CD4-positive, alpha-beta T cell treated with Interleukin-10 for 1 hour (primary cell): Measurements from ENCODE around the gene CUX1.
A peak's percentile ranks its signal among the peaks of the same experiment; 100 is the strongest.
"Not testable (repeated sequence)": the region's sequence is repeated elsewhere in the genome, so short reads cannot be mapped to it uniquely, and the experiment has no call there.

ENCODE experiments used
- DNase-seq: peaks from one replicate; pipeline ENCODE4 v3.0.0-alpha.2; 2020

Gene CUX1

DNA sequence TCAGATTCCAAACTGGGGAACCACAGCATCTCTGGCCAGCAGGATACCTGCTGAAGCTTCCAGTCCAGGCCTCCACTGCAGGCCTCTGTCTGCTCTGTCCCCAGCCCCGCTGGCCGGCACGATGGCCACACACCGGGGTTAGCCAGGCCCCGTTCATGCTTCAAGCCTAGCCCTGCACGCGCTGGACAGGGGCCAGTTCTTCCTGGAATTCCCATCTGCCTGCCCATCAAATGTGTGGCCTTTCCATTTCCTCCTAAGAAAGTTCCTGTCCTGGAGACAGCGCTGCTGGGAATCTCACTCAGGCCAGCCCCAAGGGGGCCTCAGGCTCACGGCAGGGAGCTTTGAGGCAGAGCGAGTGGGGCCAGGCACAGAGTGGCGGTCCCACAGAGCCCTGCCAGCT, 487.2 kb downstream of the CUX1 start:
- no peak for DNase-seq

DNA sequence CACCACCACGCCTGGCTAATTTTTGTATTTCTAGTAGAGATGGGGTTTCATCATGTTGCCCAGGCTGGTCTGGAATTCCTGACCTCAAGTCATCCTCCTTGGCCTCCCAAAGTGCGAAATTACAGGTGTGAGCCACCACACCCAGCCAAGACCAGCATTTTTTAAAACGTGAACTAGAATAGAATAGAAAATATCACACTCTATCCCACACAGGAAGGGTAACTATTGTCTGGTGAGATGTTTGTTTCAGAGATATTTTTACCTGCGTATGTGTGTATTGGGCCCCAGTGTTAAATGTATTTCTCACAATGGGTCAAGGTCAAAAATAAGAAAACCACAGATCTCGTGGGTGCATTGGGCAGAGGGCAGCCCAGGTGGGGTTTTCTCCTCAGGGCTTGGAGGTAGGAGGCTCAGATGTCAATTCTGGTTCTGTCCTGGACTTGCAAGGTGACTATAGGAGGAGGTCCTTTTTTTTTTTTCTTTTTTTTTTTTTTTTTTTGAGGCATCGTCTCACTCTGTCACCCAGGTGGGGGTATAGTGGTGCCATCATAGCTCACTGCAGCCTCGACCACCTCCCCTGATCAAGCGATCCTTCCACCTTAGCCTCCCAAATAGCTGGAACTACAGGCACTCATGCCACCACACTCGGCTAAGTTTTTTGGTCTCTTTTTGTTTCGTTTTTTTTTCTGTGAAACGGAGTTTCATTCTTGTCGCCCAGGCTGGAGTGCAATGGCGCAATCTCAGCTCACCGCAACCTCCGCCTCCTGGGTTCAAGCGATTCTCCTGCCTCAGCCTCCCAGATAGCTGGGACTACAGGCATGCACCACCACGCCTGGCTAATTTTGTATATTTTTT, 488.2 kb downstream of the CUX1 start:
- no peak for DNase-seq

DNA sequence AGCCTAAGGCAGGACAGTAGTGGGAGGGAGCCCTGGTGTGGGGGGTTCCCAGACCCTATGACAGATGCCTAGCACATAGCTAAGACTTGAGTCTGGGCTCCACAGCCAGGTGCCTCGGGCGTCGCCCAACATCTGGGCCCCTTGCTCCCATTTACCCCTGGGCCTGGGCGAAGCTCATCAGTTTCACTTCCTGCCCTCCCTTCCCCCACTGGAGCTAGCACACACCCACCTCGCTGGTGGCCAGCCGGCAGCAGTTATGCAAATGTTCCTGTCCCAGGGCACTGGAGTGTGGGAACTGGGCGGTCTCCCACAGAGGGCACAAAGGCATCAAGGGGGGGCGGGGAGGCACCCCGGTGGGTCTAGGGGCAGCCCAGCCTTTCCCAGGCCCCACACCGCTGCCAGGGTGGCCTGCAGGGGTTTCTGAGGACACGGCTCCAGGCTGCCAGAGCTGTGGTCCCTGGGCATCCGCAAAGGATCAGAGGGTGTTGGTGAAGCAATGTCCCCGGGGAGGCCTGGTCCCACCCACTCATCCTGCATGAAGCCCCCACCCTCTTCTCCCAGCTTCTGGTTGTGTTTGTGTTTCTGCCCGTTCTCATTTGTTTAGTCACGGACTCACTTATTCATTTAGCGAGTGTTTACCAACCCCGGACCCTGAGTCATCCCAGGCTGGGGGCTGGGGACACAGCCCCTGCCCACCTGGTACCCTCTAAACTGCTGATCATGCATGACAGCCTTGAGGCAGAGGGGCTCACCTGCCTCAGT, 489.7 kb downstream of the CUX1 start:
- DNase-seq: peak; percentile 40

DNA sequence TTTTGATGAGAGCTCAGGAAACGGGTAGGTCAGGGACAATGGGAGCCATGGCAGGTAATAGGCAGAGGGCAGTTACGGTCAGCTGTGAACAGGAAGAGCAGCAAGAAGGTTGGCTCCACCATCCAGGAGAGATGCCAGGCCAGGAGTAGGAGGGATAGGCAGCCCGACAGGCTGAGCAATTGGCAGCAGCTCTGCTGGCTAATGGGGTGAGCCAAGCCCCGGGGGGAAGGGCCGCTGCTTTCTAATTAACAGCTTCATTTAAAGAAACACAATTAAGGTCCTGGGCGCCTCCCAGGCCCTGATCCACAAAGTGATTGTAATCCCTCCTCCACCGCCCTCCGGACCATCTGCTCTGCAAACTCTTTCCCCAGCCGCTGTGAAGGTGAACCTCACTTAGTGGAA, 493.0 kb downstream of the CUX1 start:
- no peak for DNase-seq

DNA sequence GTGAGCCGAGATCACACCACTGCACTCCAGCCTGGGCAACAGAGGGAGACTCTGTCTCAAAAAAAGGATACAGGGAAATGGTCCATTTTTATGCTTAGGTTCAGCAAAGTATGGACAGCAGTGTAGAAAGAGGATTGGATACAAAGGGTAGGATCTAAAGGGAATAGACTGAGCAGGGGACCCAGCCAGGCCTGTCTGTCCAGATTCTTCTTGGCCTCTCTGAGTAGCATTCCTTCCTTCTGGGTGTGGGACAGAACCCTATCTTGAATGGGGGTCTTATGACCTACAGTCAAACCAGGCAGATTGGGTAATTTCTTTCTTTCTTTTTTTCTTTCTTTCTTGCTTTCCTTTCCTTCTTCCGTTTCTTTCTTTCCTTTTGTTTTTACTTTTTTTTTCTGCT, 494.9 kb downstream of the CUX1 start:
- DNase-seq: no peak

DNA sequence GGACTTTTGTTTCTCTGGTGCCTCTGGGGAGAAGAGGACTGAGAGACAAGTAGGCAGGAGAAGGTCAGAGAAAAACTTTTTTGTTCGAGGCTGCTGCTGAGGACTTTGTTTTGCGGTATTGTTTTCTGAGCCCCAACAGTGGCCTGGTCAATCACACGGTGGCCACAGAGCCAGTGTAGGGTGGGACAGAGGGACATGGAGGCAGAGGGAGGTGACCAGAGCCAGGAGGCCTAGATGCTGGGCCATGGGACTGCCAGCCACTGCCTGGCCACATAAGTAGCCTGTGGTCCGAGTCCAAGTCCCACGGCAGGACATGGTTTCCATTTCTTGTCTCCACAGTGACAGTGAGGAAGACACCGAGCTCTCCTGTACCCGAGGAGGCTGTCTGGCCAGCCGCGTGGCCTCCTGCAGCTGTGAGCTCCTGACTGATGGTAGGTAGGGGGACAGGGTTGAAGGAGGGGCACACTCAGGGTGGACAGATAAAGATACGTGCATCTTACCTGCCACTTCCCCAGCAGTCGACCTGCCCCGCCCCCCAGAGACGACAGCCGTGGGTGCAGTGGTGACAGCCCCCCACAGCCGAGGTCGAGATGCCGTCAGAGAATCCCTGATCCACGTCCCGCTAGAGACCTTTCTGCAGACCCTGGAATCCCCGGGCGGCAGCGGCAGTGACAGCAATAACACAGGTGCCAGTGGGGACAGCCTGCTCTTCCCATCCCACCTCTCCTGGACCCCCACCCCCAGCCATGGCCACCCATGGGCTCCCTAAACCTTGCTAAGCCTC, 496.8 kb downstream of the CUX1 start:
- DNase-seq: no peak

DNA sequence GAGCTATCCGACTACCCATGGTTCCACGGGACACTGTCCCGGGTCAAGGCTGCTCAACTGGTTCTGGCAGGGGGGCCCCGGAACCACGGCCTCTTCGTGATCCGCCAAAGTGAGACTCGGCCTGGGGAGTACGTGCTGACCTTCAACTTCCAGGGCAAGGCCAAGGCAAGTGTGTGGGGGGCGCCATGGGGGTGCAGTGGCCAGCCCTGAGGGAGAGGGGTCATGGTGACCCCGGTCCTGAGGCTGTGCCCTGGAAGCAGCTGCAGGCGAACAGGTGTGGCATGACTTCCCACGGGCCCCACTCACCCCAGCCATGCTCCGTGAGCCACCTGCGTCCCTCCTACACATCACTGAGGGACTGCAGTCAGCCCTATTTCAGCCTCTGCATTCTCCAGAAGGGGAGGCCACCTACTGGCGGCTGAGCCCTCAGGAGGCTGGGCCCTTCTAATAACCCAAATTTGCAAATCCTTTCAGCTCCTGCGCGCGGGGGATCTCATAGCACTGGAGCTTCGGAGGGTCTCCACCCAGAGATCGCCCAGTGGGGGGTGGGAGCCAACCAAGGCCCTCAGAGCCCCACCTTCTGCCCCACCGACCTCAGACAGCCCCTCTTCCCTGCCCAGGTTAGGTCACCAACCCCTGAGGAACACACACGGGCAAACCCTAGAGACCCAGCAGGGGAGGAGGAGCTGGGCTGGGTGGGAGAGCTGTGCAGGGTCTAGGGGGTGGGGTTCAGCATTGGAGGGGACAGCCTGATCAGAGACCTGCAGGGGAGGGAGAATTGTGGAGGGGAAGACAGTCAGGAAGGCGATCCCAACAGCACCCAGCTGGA, 500.0 kb downstream of the CUX1 start:
- DNase-seq: no peak

DNA sequence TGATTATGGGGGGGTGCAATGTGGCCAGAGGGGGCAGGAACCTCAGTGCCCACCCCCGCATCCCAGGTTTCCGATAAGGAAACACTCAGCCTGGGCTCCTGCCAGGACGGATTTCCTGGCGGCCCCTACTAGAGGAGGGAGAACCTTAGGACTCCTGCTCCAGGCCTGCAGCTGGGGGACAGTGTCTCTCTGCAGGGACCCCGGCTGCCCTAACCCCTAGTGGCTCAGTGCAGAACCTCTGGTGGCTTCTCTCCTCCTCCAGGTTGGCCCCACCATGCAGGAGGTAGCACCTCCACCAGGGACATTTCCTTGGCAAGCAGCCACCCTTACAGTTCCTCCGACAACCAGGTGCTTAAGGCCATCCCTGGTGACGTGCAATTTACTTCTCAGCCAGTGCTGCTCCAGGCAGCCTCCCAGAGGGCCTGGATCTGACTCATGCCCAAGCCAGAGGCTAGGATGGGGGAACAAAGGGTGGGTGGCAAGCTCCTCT, 501.1 kb downstream of the CUX1 start:
- DNase-seq: no peak

DNA sequence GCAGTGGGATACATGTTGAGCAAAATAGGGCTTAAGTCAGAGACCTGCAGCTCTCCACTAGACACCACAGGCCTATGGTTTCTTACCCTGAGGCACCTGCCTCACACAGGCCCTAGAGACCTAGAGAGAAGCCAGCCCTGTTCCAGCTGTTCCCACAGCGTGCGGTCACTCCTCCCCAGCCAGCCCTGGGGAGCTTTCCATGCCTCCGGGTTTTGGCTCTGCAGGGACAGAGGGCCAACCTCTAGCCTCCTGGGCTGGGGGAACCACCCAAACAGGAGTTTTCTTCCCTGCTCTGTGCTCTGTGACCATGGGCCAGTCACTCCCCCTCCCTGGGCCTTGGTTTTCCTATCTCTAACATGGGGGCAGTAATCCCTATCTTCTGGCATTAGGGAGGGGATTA, 502.2 kb downstream of the CUX1 start:
- DNase-seq: no peak

DNA sequence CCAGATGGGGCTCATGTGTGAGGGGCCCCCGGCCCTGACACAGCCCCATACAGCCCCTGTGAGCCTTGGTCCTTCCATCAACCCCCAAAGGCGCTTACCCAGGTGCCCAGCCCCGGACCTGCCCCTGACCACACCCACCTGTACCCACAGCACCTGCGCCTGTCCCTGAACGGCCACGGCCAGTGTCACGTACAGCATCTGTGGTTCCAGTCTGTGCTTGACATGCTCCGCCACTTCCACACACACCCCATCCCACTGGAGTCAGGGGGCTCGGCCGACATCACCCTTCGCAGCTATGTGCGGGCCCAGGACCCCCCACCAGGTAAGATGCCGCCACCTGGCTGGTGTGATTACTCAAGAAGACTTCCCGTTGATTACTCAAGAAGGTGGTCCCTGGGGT, 502.8 kb downstream of the CUX1 start:
- no peak for DNase-seq

DNA sequence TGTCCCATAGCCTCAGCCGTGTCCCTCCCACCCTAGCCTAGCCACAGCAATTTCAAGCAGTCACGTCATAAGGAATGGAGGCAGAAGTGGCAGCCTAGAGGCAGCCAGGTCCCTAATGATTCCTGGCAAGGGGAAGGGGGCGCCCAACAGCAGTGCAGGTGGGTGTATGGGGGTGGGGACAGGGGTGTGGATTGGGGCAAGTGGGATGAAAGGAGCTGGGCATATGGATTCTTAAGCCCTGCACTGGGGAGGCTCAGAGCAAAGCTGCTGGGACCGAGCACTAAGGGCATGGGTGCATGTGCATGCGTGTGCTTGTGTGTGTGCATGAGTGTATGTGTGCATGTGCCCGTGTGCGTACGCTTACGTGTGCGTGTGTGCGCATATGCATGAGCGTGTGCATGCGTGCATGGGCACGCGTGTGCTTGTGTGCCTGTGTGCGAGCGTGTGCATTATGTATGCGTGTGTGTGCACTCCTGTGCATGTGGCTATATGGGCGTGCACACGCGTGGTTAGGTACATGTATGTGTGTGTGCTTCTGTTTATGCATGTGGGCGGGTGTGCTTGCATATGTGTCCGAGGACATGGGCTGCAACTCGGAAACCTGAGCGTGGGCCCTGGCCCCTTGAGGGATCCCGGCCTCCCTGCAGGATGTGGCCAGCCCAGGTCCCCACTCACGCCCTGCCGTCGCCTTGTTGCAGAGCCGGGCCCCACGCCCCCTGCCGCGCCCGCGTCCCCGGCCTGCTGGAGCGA, 503.4 kb downstream of the CUX1 start:
- DNase-seq: no peak

DNA sequence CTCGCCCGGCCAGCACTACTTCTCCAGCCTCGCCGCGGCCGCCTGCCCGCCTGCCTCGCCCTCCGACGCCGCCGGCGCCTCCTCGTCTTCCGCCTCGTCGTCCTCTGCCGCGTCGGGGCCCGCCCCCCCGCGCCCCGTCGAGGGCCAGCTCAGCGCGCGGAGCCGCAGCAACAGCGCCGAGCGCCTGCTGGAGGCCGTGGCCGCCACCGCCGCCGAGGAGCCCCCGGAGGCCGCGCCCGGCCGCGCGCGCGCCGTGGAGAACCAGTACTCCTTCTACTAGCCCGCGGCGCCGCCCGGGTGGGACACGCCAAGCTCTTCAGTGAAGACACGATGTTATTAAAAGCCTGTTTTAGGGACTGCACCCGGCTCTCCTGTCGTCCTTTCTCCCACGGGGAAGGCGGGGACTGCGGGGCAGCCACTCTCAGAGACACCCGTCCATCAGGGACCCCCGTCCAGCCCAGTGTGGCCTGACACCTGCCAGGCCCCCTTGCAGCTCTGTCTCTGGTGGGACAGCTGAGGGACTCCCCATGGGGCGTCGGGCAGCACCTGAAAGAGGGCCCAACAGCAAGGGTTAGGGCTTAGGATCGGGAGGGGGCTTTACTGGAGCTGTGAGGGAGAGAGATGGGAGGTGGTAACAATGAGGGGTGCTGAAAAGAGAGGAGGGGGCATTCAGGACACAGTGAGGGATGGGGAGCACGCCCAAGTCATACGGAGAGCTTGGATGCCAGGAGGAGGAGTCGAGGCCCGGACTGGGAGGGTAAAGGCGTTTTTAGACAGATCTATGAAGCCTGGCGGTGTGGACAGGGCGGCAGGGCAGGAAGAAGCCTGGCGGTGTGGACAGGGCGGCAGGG, 504.1 kb downstream of the CUX1 start:
- peak; percentile 9 for DNase-seq

DNA sequence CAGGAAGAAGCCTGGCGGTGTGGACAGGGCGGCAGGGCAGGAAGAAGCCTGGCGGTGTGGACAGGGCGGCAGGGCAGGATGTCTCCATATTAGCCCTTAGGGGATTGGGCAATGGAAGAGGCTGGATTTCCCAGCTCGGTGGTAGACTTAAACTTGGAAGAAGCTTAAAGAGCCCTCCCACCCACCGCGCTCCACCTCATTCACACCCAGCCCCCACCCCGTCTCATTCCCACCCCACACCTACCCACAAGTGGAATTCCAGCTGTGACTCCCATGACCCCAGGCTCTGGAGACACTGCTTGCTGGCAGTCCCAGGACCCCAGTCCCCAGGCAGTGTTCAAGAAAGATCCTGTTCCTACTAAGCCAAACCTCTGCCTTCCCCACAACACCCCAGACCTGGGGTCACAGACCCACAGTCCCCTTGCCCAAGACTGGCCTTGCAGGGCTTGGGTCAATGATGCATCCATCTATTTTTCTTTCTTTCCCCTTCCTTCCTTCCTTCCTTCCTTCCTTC, 504.8 kb downstream of the CUX1 start:
- DNase-seq: no peak

DNA sequence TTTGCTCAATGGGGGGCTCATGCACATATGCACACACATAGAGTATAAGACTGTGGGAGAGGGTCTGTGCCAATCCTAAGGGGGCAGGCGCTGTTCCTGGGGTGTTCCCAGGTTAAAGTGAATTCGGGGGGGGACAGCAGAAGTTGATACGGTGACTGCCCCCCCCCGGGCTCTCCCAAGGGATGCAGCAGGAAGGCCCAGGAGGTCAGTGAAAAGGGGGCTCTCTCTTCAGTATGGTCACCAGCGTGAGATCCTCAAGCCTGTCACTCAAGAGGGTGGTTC, 506.4 kb downstream of the CUX1 start:
- DNase-seq: no peak

DNA sequence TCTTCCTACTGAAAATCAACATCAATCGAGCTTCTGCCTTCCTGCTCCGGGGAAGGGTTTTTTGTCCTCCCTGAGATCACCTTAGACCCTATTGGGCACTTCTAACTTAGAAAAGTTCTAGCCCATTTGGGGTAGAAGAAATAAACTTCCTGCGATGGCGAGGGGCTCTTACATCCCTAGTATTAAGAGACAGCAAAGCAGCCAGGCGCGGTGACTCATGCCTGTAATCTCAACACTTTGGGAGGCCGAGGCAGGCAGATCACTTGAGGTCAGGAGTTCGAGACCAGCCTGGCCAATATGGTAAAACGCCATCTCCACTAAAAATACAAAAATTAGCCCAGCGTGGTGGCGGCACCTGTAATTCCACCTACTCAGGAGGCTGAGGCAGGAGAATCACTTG, 507.7 kb downstream of the CUX1 start:
- DNase-seq: not testable (repeated sequence)

DNA sequence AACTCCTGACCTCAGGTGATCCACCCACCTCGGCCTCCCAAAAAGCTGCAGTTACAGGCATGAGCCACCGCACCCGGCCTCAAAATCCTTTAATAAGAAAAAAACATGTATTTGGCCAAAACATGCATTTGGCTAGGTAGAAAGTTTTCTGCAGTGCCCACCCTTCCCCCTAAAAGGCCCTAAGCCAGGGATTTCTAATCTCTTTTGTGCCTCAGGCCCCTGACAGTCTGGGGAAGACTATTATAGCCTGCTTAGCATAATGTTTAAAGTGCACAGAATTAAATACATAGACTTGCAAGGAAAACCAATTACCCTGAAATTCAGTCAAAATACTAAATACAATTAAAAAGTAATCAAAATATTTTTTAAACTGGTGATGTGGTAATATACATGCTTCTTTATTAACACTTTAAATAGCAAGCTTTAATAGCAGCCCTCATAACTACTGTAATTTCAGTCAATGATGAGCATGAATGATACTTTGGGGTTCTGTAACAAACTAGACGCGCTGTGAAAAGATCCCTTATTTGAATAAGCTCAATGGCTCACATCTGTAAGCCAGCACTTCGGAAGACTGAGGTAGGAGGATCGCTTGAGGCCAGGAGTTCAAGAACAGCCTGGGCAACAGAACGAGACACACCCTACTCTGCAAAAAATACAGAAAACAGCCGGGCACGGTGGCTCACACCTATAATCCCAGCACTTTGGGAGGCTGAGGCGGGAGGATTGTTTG, 508.9 kb downstream of the CUX1 start:
- DNase-seq: no peak

DNA sequence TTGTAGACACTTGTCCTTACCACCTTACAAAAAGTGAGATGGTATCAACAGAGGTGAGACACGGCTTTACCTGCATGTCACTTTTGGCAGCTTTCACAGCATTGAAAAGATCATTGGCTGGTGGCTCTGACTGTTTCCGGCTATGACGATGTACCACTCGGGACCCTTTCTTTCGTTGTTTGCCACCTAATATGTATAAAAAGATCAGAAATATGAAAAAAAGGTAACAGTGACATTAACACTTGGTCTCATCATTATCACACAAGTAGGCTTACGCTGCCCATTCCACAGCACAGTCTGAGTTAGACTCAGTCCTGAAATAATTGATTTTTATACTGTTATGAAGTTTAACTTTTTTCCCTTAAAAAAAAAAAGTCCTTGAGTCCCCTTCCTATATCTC, 509.8 kb downstream of the CUX1 start:
- DNase-seq: not testable (repeated sequence)

DNA sequence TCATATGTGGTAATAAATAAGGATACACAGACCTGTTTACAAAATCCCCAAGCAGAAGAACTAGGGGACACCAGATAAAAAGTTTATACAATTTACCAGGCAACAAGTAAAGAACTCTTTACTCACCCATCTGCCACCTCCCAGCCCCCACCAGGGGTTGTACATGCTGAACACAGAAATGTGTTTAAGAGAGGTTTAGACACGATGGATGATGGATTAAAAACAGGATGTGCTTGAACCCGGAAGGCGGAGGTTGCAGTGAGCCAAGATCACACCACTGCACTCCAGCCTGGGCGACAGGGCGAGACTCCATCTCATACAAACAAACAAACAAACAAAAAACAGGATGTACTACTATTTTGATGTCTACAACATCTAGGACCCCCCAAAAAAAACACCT, 511.4 kb downstream of the CUX1 start:
- not testable (repeated sequence) for DNase-seq

DNA sequence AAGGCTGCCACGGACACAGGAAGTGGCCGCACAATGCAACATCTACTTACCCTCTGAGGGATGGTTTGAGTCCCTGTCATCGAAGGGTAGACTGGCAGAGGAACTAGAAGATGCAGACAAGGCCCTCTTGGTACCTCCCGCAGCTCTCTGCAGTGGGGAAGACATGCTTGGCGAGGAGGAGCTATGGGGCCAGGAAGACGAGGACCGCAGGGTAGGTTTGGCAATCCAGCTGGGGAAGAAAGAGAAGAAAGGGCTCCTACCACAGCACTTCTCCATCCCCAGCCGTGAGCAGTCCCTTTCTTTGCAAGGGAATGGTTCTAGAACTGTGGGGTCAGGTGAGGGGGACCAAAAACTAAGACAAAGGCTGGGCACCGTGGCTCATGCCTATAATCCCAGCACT, 511.9 kb downstream of the CUX1 start:
- not testable (repeated sequence) for DNase-seq
